HCT116 (cell line): ENCODE data around the gene SLC39A13. TPM values are rescaled to one million over a fixed set of nuclear protein-coding genes. Genes with fewer than 3 reads are reported as not detected.

Source experiments
- ATAC-seq: fragments of 200-7000 bp; cut with Tn5 transposase; 2 replicates; pipeline ENCODE4 v1.9.1; 2020; ENCODE audit warnings: mild to moderate bottlenecking, moderate library complexity
- BruUV-seq: library from RNA; stranded (reverse); fragments of 400-500 nt; replicated peaks from 2 replicates; lab custom pipeline; 2021; lab: Mats Ljungman, UMichigan
- CTCF ChIA-PET: fragments of 300-600 bp; sonication (Branson Sonifier 250); formaldehyde crosslinking; loops from one replicate; lab custom pipeline; 2021; ENCODE audit warnings: antibody characterized with exemption; lab: Charles Lee
- POLR2A ChIA-PET: fragments of 300-600, 350-600 bp; sonication (Branson Sonifier 250); formaldehyde crosslinking; loops from one replicate; lab custom pipeline; 2021; ENCODE audit warnings: antibody characterized with exemption; lab: Charles Lee
- RAD21 ChIA-PET, 2 experiments: fragments of 300-600 bp; sonication (Branson Sonifier 250); formaldehyde crosslinking; loops; one replicate each; lab custom pipeline; 2023; ENCODE audit warnings: low total read pairs in 2 of 2; ENCODE audit not compliant: uncharacterized antibody in 2 of 2, unreplicated experiment in 2 of 2, low non-redundant PET in 1 of 2; lab: Charles Lee
- DNase-seq: peaks from one replicate; pipeline ENCODE4 v3.0.0-alpha.2; 2010; ENCODE audit warnings: low read depth, low spot score
- H2AFZ ChIP-seq: fragments of 200-600 bp; shearing (Covaris generic), sonication (generic); 2 replicates; pipeline ENCODE4 v1.6.1; 2017; ENCODE audit warnings: low read depth, mixed run types, mixed read lengths, antibody characterized with exemption, low read length; ENCODE audit not compliant: poor library complexity, severe bottlenecking
- H3K27ac ChIP-seq: 2 replicates; pipeline ENCODE4 v1.5.1; 2012; ENCODE audit warnings: low read depth, low read length
- H3K27me3 ChIP-seq: fragments of 200-600 bp; sonication (generic); 2 replicates; pipeline ENCODE4 v1.6.1; 2016; ENCODE audit warnings: mixed run types, low read length, mixed read lengths; ENCODE audit not compliant: insufficient read depth
- H3K36me3 ChIP-seq, 2 experiments: fragments of 200-500 bp in 1 of 2; fragments of 200-600 bp in 1 of 2; sonication (Bioruptor generic) in 1 of 2; sonication (generic) in 1 of 2; 2 replicates each; pipeline versions ENCODE4 v1.5.1 to v1.6.1; 2014 to 2016; ENCODE audit warnings: low read length in 2 of 2, inconsistent platforms in 1 of 2, mixed read lengths in 1 of 2, mixed run types in 1 of 2; ENCODE audit not compliant: insufficient read depth in 2 of 2, control insufficient read depth in 1 of 2
- H3K4me1 ChIP-seq, 2 experiments: fragments of 200-600 bp in 1 of 2; sonication (generic) in 1 of 2; 2 replicates each; pipeline versions ENCODE4 v1.5.1 to v1.6.1; 2012 to 2017; ENCODE audit warnings: low read length in 2 of 2, inconsistent platforms in 1 of 2, mild to moderate bottlenecking in 1 of 2, mixed read lengths in 1 of 2, mixed run types in 1 of 2, moderate library complexity in 1 of 2; ENCODE audit not compliant: insufficient read depth in 2 of 2, control insufficient read depth in 1 of 2
- H3K4me2 ChIP-seq: fragments of 200-600 bp; sonication (generic); 2 replicates; pipeline ENCODE4 v1.6.1; 2017; ENCODE audit warnings: mixed run types, low read length, mixed read lengths
- H3K4me3 ChIP-seq, 2 experiments: fragments of 200-600 bp in 1 of 2; sonication (generic) in 1 of 2; replicated peaks in 1 of 2; 2 replicates each; pipeline ENCODE4 v1.5.1; 2011 to 2016; ENCODE audit warnings: low read length in 2 of 2, control low read depth in 1 of 2, low read depth in 1 of 2, mild to moderate bottlenecking in 1 of 2, mixed read lengths in 1 of 2, mixed run types in 1 of 2
- H3K79me2 ChIP-seq: fragments of 200-600 bp; sonication (generic); 2 replicates; pipeline ENCODE4 v1.6.1; 2017; ENCODE audit warnings: mild to moderate bottlenecking, mixed run types, low read length, moderate library complexity, mixed read lengths; ENCODE audit not compliant: insufficient read depth
- H3K9ac ChIP-seq: fragments of 200-600 bp; sonication (generic); 2 replicates; pipeline ENCODE4 v1.6.1; 2016; ENCODE audit warnings: low read length, mixed read lengths
- H3K9me2 ChIP-seq: fragments of 200-600 bp; sonication (generic), shearing (Covaris generic); 2 replicates; pipeline ENCODE4 v1.6.1; 2017; ENCODE audit warnings: mixed run types, mild to moderate bottlenecking, moderate library complexity; ENCODE audit not compliant: insufficient read depth
- H3K9me3 ChIP-seq, 2 experiments: fragments of 200-500 bp in 1 of 2; fragments of 200-600 bp in 1 of 2; sonication (Bioruptor generic) in 1 of 2; sonication (generic) in 1 of 2; 2 replicates each; pipeline ENCODE4 v1.6.1; 2014 to 2017; ENCODE audit warnings: low read length in 2 of 2, mixed read lengths in 2 of 2, inconsistent platforms in 1 of 2, low read depth in 1 of 2, mild to moderate bottlenecking in 1 of 2, mixed run types in 1 of 2, moderate library complexity in 1 of 2; ENCODE audit not compliant: control insufficient read depth in 1 of 2, insufficient read depth in 1 of 2
- H4K20me1 ChIP-seq: fragments of 200-600 bp; sonication (generic), shearing (Covaris generic); 2 replicates; pipeline ENCODE4 v1.6.1; 2017; ENCODE audit warnings: mixed run types, mild to moderate bottlenecking, moderate library complexity; ENCODE audit not compliant: insufficient read depth
- ATF3 ChIP-seq: IDR thresholded peaks from 2 replicates; pipeline ENCODE4 v1.6.1; 2012
- CBX3 ChIP-seq: IDR thresholded peaks from 2 replicates; pipeline ENCODE4 v1.6.1; 2012; ENCODE audit warnings: low read depth
- EGR1 ChIP-seq: IDR thresholded peaks from 2 replicates; pipeline ENCODE4 v1.6.1; 2012; ENCODE audit warnings: low read depth
- ELF1 ChIP-seq: IDR thresholded peaks from 2 replicates; pipeline ENCODE4 v1.6.1; 2012; ENCODE audit warnings: low read depth, borderline replicate concordance
- EZH2phosphoT487 ChIP-seq: fragments of 200-600 bp; IDR thresholded peaks from 2 replicates; pipeline ENCODE4 v1.6.1; 2018; ENCODE audit warnings: antibody characterized with exemption, borderline replicate concordance
- FOSL1 ChIP-seq: IDR thresholded peaks from 2 replicates; pipeline ENCODE4 v1.6.1; 2012; ENCODE audit warnings: low read depth
- MAX ChIP-seq: IDR thresholded peaks from 2 replicates; pipeline ENCODE4 v1.6.1; 2012
- REST ChIP-seq: IDR thresholded peaks from 2 replicates; pipeline ENCODE4 v1.6.1; 2012; ENCODE audit warnings: low read depth
- ZFX ChIP-seq: fragments of 450-650 bp; IDR thresholded peaks from 2 replicates; pipeline ENCODE4 v1.6.1; 2017
- intact Hi-C: fragments of 100-400 bp; cut with micrococcal nuclease; formaldehyde crosslinking; loops from 2 replicates; pipeline ENCODE4 v1.10.0; 2022
- total RNA-seq: library from RNA; stranded (reverse); gene quantifications from one replicate; pipeline ENCODE4 v1.2.1, GENCODE V29; 2021; ENCODE audit not compliant: unreplicated experiment

SLC39A13 gene
- total RNA-seq, 1 experiment from 2014 or later: 23.9 TPM

- ATAC-seq: no peak
Observed at GRCh38 chr11:47360341-47360740, 48.0 kb upstream of the SLC39A13 start.

More at GRCh38 chr11:47360341-47360740, 48.0 kb upstream of the SLC39A13 start:
- RAD21 ChIA-PET: no interaction called here
- no TSS peak for BruUV-seq
- Histone ChIP-seq H4K20me1 (no peaks in the 10 kb centered on the region), H3K4me3 (no peak overlapping the region), H3K9me3 (no peaks in the 10 kb centered on the region), H3K9ac (no peak overlapping the region), H3K4me2 (no peak overlapping the region), H3K9me2 (no peaks in the 10 kb centered on the region), H3K4me1 (peaks cover 0 to 5% of the 10 kb centered on the region in 2 experiments; a peak in 2 of 4 replicates), H2AFZ (no peak overlapping the region), H3K27ac (no peak overlapping the region), H3K79me2 (no peaks in the 10 kb centered on the region), H3K36me3 (no peaks in the 10 kb centered on the region), H3K27me3 (no peaks in the 10 kb centered on the region)
- no peak for TF ChIP-seq CBX3
- TF ChIP-seq EGR1: no peak
- TF ChIP-seq REST: no peak
- TF ChIP-seq MAX: no peak
- TF ChIP-seq ZFX: no peak
- no peak for TF ChIP-seq FOSL1
- no peak for TF ChIP-seq EZH2phosphoT487
- no peak for TF ChIP-seq ELF1
- no peak for TF ChIP-seq ATF3
- intact Hi-C loops: no loop called here
- POLR2A ChIA-PET: no interaction called here
- DNase-seq: no peak
- CTCF ChIA-PET: no interaction called here
